K562 (cell line): ENCODE measurements around the gene SMAD5. TPM values are rescaled to one million over a fixed set of nuclear protein-coding genes. Genes with fewer than 3 reads are reported as not detected.

Experiments used
- ATAC-seq: fragments of 200-7000 bp; cut with Tn5 transposase; 3 replicates; pipeline ENCODE4 v1.9.1; 2020; ENCODE audit warnings: moderate library complexity
- BruUV-seq: library from RNA; stranded (reverse); fragments of 400-500 nt; replicated peaks from 2 replicates; lab custom pipeline; 2021; lab: Mats Ljungman, UMichigan
- CTCF ChIA-PET: fragments of 300-600 bp; formaldehyde crosslinking; extraction: SDS; loops from one replicate; lab custom pipeline; 2021; ENCODE audit warnings: low intra/inter-chr PET ratio; lab: Yijun Ruan, JAX
- POLR2A ChIA-PET: fragments of 300-600, 350-650 bp; sonication (Branson Sonifier 250); formaldehyde crosslinking; extraction: SDS; loops from one replicate; lab custom pipeline; 2021; ENCODE audit warnings: antibody characterized with exemption, inconsistent platforms; lab: Yijun Ruan, JAX
- DNase-seq, 4 experiments: peaks; one replicate each; pipeline versions ENCODE4 v3.0.0 to v3.0.0-alpha.2; 2011 to 2018; ENCODE audit warnings: low spot score in 3 of 4, mixed read lengths in 3 of 4; ENCODE audit errors: extremely low read depth in 1 of 4
- FAIRE-seq: peaks from 2 replicates; lab custom pipeline; 2011; peaks lifted over from hg19 to GRCh38; lab: Jason Lieb, UNC
- H2AFZ ChIP-seq: 2 replicates; pipeline ENCODE4 v1.6.0; 2011; ENCODE audit warnings: low read depth, low read length, control low read depth, inconsistent platforms
- H3K27ac ChIP-seq: fragments of 200-600 bp; 3 replicates; pipeline ENCODE4 v1.8.0; 2011; ENCODE audit warnings: low read depth, mild to moderate bottlenecking, control low read depth, inconsistent platforms, low read length, moderate library complexity, mixed read lengths; ENCODE audit errors: extremely low read depth
- H3K27me3 ChIP-seq, 2 experiments: fragments of 300-600 bp in 1 of 2; 2 replicates in 1 of 2; 3 replicates in 1 of 2; pipeline versions ENCODE4 v1.6.0 to v1.8.0; 2011; ENCODE audit warnings: inconsistent platforms in 2 of 2, low read length in 2 of 2, mild to moderate bottlenecking in 1 of 2, mixed read lengths in 1 of 2, moderate library complexity in 1 of 2; ENCODE audit not compliant: control insufficient read depth in 2 of 2, insufficient read depth in 2 of 2
- H3K36me3 ChIP-seq: fragments of 300-600 bp; 3 replicates; pipeline ENCODE4 v1.8.0; 2011; ENCODE audit warnings: mild to moderate bottlenecking, low read length, inconsistent platforms; ENCODE audit not compliant: control insufficient read depth, insufficient read depth
- H3K4me1 ChIP-seq, 2 experiments: fragments of 200-600 bp in 1 of 2; replicated peaks in 1 of 2; 2 replicates in 1 of 2; 3 replicates in 1 of 2; pipeline versions ENCODE4 v1.5.1 to v1.8.0; 2011; ENCODE audit warnings: inconsistent platforms in 2 of 2, low read length in 2 of 2, mild to moderate bottlenecking in 1 of 2, mixed read lengths in 1 of 2, moderate library complexity in 1 of 2; ENCODE audit not compliant: control insufficient read depth in 2 of 2, insufficient read depth in 2 of 2
- H3K4me2 ChIP-seq: 2 replicates; pipeline ENCODE4 v1.6.1; 2011; ENCODE audit warnings: low read length, control low read depth, inconsistent platforms, mixed read lengths; ENCODE audit not compliant: insufficient read depth
- H3K4me3 ChIP-seq: fragments of 200-600 bp; sonication (generic), shearing (Covaris generic); 2 replicates; pipeline ENCODE4 v1.5.1; 2016; ENCODE audit warnings: control low read depth, inconsistent platforms
- H3K79me2 ChIP-seq: fragments of 200-600 bp; 3 replicates; pipeline ENCODE4 v1.8.0; 2011; ENCODE audit warnings: low read length, inconsistent platforms; ENCODE audit not compliant: control insufficient read depth, insufficient read depth
- H3K9ac ChIP-seq, 2 experiments: 2 replicates each; pipeline versions ENCODE4 v1.6.0 to v1.6.1; 2011; ENCODE audit warnings: low read depth in 2 of 2, low read length in 2 of 2, control low read depth in 1 of 2, inconsistent platforms in 1 of 2, mild to moderate bottlenecking in 1 of 2, mixed read lengths in 1 of 2; ENCODE audit not compliant: insufficient read depth in 1 of 2
- H3K9me1 ChIP-seq: one replicate; pipeline ENCODE4 v1.6.0; 2011; ENCODE audit warnings: inconsistent platforms, mild to moderate bottlenecking, low read length, moderate library complexity; ENCODE audit not compliant: control insufficient read depth, insufficient read depth
- H3K9me3 ChIP-seq: replicated peaks from 2 replicates; pipeline ENCODE4 v1.5.1; 2011; ENCODE audit warnings: low read depth, low read length, inconsistent platforms; ENCODE audit not compliant: control insufficient read depth, insufficient read depth
- H4K20me1 ChIP-seq: replicated peaks from 2 replicates; pipeline ENCODE4 v1.6.1; 2011; ENCODE audit warnings: low read length, inconsistent platforms, mixed read lengths; ENCODE audit not compliant: control insufficient read depth, insufficient read depth
- C11orf30 ChIP-seq: fragments of 450-650 bp; IDR thresholded peaks from 2 replicates; pipeline ENCODE4 v1.6.1; 2016; ENCODE audit warnings: low read depth, mild to moderate bottlenecking
- HCFC1 ChIP-seq: IDR thresholded peaks from 2 replicates; pipeline ENCODE4 v1.6.1; 2012; ENCODE audit warnings: low read depth, low read length, improper control_type of control experiment
- HMGN3 ChIP-seq: IDR thresholded peaks from 2 replicates; pipeline ENCODE4 v1.6.1; 2011; ENCODE audit warnings: borderline replicate concordance, low read depth, mild to moderate bottlenecking, mixed read lengths, low read length; ENCODE audit not compliant: insufficient read length; ENCODE audit errors: extremely low read depth
- HSF4 ChIP-seq: fragments of 250-450 bp; sonication (Bioruptor Pico); IDR thresholded peaks from 2 replicates; pipeline ENCODE4 v2.1.2; 2022; ENCODE audit warnings: mild to moderate bottlenecking, moderate library complexity, borderline replicate concordance
- MAFF ChIP-seq: IDR thresholded peaks from 2 replicates; pipeline ENCODE4 v1.6.1; 2012; ENCODE audit warnings: low read length, improper control_type of control experiment
- MAFK ChIP-seq: IDR thresholded peaks from 2 replicates; pipeline ENCODE4 v1.6.1; 2011; ENCODE audit warnings: low read length, improper control_type of control experiment
- MCM5 ChIP-seq: fragments of 450-650 bp; IDR thresholded peaks from 2 replicates; pipeline ENCODE4 v1.6.1; 2016; ENCODE audit warnings: low read depth
- RBM14 ChIP-seq: fragments of 200-400 bp; formaldehyde crosslinking; IDR thresholded peaks from 2 replicates; pipeline ENCODE4 v1.6.1; 2018; ENCODE audit warnings: low read depth, mild to moderate bottlenecking, low read length, moderate library complexity, borderline replicate concordance; ENCODE audit not compliant: insufficient read depth
- ZNF316 ChIP-seq: fragments of 450-650 bp; IDR thresholded peaks from 2 replicates; pipeline ENCODE4 v1.6.1; 2016
- WGBS: fragments of 100-300 bp; shearing (Covaris generic); methylation state at CpG from one replicate; pipeline ENCODE4 v1.1.6; 2016; ENCODE audit warnings: low coverage, mixed read lengths; ENCODE audit not compliant: insufficient coverage; ENCODE audit errors: missing lambda C conversion rate; 5-methylcytosine and 5-hydroxymethylcytosine counted together
- in situ Hi-C: fragments of 300-500 bp; cut with MboI; formaldehyde crosslinking; loops from 4 replicates; pipeline ENCODE4 v1.15.0; 2018; ENCODE audit warnings: inconsistent platforms, mixed read lengths
- intact Hi-C: fragments of 100-400 bp; cut with micrococcal nuclease; formaldehyde crosslinking; loops from 2 replicates; pipeline ENCODE4 v1.14.2; 2022
- polyA plus RNA-seq, 8 experiments: library from polyadenylated mRNA; depleted of rRNA in 4 of 8; stranded (reverse) in 5 of 8; unstranded in 3 of 8; fragments of >200 nt; fragmentation: Nextera tagmentation in 2 of 8; fragmentation: Illumina TruSeq in 1 of 8; extraction: Ambion mirVana in 2 of 8; extraction: Trizol in 1 of 8; gene quantifications; 2 replicates each; pipeline versions ENCODE4 v1.2.1 to v1.2.3, GENCODE V29; 2011 to 2014; ENCODE audit warnings: inconsistent platforms in 1 of 8, missing spikeins in 1 of 8
- total RNA-seq, 7 experiments: library from RNA; depleted of rRNA in 6 of 7; stranded (reverse); fragments of >200 nt in 6 of 7; fragmentation: Illumina TruSeq in 2 of 7; extraction: Trizol in 2 of 7; gene quantifications; 2 replicates each; pipeline versions ENCODE4 v1.2.1 to v1.2.3, GENCODE V29; 2011 to 2021; ENCODE audit warnings: low replicate concordance in 1 of 7

SMAD5 gene
- total and polyA plus RNA-seq, 9 of the 15 experiments (the other 6 are each of a cell fraction or from before 2014, with no cell fraction given): 12.4 to 53.9 (median 20.3) TPM

- POLR2A ChIA-PET: no interaction called here
- Histone ChIP-seq H3K4me1 (peaks cover 0 to 27% of the 10 kb centered on the region in 2 experiments; a peak in 2 of 5 replicates), H3K9me1 (no peaks in the 10 kb centered on the region), H3K4me3 (no peak overlapping the region), H2AFZ (no peak overlapping the region), H4K20me1 (no peaks in the 10 kb centered on the region), H3K36me3 (peaks cover 47% of the 10 kb centered on the region), H3K9me3 (no peaks in the 10 kb centered on the region), H3K27me3 (no peaks in the 10 kb centered on the region), H3K79me2 (peaks cover 87% of the 10 kb centered on the region), H3K9ac (no peak overlapping the region), H3K27ac (no peak overlapping the region), H3K4me2 (no peak overlapping the region)
- no peak for FAIRE-seq
- CTCF ChIA-PET: no interaction called here
- in situ Hi-C loops: no loop called here
- WGBS: 93% methylated on average over 2 of the region's 2 CpGs
- DNase-seq: no peak
- intact Hi-C loops: no loop called here
- ATAC-seq: no peak
- no TSS peak for BruUV-seq
- TF ChIP-seq HMGN3 (no peak), HSF4 (CRISPR knock-in tag) (no peak), MAFF (peak; percentile 40; the same call in 1 of the 2 replicates), MCM5 (no peak), MAFK (peak; percentile 33; the same call in 1 of the 2 replicates), HCFC1 (no peak), ZNF316 (peak; percentile 70), C11orf30 (0 out of 2 replicates have a peak, but pooled peaks have one; percentile 37), RBM14 (no peak)
Measured at GRCh38 chr5:136155078-136155477, 22.4 kb downstream of the SMAD5 start.
